ENCODE data around the gene RFTN2.
"Not testable (repeated sequence)": the region's sequence is repeated elsewhere in the genome, so short reads cannot be mapped to it uniquely, and the experiment has no call there.

The RFTN2 gene

DNA sequence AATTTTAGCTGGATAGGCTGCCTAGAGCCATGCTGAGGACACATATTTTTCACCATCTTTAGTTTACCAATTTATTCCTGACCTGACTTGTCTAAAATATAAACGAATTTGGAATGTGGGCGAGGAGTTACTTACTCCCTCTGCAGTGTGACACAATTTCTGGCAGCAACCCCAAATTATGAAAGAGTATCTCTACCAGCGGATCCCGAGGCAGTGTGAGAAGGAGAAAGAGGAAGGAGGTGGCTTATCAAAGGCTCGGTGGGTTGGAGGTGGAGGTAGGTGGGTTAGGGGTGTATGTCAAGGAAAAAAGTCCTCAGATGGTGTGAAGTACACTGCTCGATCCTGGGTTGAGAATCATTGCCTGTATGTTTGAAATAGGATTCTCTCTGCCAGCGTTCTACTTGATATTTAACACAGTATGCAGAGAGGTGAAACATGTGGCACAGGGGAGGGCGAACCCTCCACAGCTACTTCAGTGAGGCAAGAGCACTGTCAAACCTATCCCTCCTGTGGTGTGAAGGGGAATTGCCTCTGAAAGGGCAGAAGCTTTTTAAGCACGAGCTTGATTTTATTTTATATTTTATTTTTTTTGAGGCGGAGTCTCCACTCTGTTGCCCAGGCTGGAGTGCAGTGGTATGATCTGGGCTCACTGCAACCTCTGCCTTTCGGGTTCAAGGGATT, 76.0 kb downstream of the RFTN2 start:
- DNase-seq = peak; percentile 32

- no peak for DNase-seq
These were observed 76.9 kb downstream of the RFTN2 start for GRCh38 chr2:197598450-197598849.

DNA sequence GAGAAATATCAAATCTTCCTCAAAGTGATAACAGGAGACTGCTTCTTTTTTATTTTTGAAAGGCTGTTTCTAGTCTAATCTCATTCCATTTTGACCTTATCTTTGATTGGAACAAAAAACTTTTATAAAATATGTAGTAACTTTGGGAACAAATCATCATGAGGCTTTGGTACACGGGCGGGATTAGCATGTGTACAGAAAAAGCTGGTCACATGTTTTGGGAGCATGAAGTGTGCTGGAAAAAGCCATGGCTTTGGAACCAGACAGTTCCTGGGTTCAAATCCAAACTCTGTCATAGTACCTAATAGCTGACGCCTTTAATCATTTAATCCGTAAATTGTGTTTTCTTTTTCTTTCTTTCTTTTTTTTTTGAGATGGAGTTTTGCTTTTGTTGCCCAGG, 78.2 kb downstream of the RFTN2 start:
- no peak for DNase-seq

- DNase-seq = no peak
These were observed 78.6 kb downstream of the RFTN2 start for GRCh38 chr2:197596766-197597165.

- DNase-seq = no peak
These were observed 83.9 kb downstream of the RFTN2 start for GRCh38 chr2:197591339-197592072.

DNA sequence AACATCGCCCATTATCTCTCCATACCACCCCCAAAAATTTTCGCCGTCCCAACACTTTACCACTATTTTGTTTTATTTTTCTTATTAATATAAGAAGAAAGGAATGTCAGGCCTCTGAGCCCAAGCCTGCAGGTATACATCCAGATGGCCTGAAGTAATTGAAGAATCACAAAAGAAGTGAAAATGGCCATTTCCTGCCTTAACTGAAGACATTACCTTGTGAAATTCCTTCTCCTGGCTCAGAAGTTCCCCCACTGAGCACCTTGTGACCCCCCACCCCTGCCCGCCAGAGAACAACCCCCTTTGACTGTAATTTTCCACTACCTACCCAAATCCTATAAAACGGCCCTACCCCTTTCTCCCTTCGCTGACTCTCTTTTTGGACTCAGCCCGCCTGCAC, 88.1 kb downstream of the RFTN2 start:
- not testable (repeated sequence) for DNase-seq

- DNase-seq = not testable (repeated sequence)
These were observed 95.2 kb downstream of the RFTN2 start for GRCh38 chr2:197580166-197580565.

GRCh38 chr2:197578294-197578693, 97.1 kb downstream of the RFTN2 start:
- DNase-seq = not testable (repeated sequence)

GRCh38 chr2:197577446-197577845, 97.9 kb downstream of the RFTN2 start:
- no peak for DNase-seq

GRCh38 chr2:197576631-197577030, 98.8 kb downstream of the RFTN2 start:
- DNase-seq = no peak

DNA sequence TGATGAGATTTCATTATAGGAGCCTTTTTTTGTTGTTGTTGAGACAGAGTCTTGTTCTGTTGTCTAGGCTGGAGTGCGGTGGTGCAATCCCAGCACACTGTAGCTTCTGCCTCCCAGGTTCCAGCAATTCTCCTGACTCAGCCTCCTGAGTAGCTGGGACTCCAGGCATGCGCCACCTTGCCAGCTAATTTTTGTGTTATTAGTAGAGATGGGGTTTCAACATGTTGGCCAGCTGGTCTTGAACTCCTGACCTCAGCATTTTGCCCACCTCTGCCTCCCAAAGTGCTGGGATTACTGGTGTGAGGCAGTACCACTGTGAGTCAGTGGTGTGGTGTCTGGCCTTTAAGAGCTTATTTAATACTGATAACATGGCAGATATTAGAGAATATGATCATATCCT, 99.4 kb downstream of the RFTN2 start:
- no peak for DNase-seq

- no peak for DNase-seq
These were observed 101.8 kb downstream of the RFTN2 start for GRCh38 chr2:197573608-197574007.

GRCh38 chr2:197571627-197572271, 103.6 kb downstream of the RFTN2 start:
- DNase-seq = no peak

GRCh38 chr2:197560146-197560665, 115.2 kb downstream of the RFTN2 start:
- no peak for DNase-seq

DNA sequence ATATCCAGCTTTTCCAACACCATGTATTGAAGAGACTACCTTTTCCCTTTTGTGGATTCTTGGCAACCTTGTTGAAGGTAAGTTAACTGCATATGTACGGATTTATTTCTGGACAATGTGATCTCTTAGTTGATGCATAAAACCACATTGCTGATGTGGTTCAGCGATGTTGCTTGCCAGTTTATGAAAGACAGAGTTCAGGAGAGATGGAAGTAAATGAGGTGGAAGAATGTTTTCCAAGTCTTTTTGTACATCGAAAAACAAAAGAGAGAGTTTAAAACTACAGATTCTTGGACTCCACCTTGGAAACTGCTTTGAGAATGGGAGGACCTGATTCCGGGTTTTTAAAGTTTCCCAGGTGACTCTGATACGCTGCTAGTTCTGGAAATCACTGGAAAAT, 115.7 kb downstream of the RFTN2 start:
- no peak for DNase-seq

- no peak for DNase-seq
These were observed 117.0 kb downstream of the RFTN2 start for GRCh38 chr2:197558393-197558792.

GRCh38 chr2:197556456-197556855, 118.9 kb downstream of the RFTN2 start:
- peak; percentile 46 for DNase-seq

- DNase-seq = no peak
These were observed 119.9 kb downstream of the RFTN2 start for GRCh38 chr2:197555467-197555866.

DNA sequence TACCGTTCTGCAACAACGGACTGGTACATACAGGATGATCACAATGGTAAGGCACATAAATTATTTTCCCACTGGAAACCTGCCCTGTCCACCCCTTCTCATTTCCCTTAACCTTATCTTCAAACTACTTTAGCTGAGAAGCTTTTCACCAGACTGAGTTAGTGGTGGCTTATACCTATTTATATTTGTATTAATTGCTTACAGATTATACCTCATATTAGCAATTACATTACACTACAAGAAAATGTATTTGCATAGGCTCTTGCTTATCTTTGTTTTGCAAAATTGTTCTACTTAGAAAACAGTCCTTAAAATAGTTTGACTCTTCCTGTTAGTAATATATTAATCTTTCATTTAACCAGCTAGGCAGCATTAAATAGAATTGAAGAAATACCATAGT, 124.1 kb downstream of the RFTN2 start:
- not testable (repeated sequence) for DNase-seq

GRCh38 chr2:197548582-197548981, 126.8 kb downstream of the RFTN2 start:
- DNase-seq = no peak

DNA sequence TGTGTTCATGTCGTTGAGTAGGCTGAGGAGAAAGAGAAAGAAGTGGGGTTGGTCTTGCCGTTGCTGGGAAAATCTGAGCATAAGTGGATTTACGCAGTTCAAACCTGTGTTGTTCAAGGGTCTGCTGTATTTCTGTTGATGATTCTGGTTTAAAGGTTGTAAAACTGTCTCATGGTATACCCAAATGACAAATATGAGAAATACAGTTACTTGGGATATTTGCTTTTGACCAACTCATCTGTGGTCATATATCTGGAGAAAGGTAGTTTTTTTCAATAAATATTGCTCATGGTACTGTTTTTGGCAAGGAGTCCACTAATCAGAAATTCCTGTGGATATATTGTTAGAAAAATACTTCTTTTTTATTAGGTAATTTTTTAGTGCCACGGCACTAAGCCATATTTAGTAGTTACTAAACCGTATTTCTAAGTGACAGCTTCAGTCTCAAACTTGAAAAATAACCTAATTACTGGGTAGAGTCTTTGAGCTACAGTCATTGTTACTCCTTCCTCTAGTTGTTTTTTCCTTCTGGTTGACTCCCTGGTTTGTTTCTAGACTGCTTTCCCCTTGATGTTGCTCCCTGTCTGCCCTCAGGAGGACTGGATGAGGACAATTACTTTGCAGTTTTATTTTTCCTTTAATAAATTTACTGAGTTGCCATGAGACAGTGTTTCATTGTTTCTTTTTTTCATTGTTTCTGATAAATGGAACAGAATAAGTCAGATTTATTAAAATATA, 128.1 kb downstream of the RFTN2 start:
- DNase-seq = no peak

- DNase-seq = no peak
These were observed 132.2 kb downstream of the RFTN2 start for GRCh38 chr2:197543206-197543605.

GRCh38 chr2:197539734-197540133, 135.7 kb downstream of the RFTN2 start:
- DNase-seq = no peak
